HG03354 (cell line): Measurements from ENCODE around the gene AQP5.
"Not testable (repeated sequence)": the region's sequence is repeated elsewhere in the genome, so short reads cannot be mapped to it uniquely, and the experiment has no call there.

ENCODE experiments used
- ATAC-seq: cut with Tn5 transposase; IDR thresholded peaks from one replicate; pipeline ENCODE4 v1.9.1; 2021; ENCODE audit warnings: mild to moderate bottlenecking; ENCODE audit not compliant: unreplicated experiment, poor library complexity, severe bottlenecking

Gene AQP5

GRCh38 chr12:49974677-49975317 lies 13.1 kb downstream of the AQP5 start:
- no peak for ATAC-seq

- ATAC-seq: no peak
These were observed 13.7 kb downstream of the AQP5 start for GRCh38 chr12:49975318-49975761.

GRCh38 chr12:49976557-49976956 lies 14.9 kb downstream of the AQP5 start:
- ATAC-seq: no peak

GRCh38 chr12:49978125-49978524 lies 16.5 kb downstream of the AQP5 start:
- no peak for ATAC-seq

- no peak for ATAC-seq
These were observed 17.4 kb downstream of the AQP5 start for GRCh38 chr12:49979016-49979586.

GRCh38 chr12:49979791-49980190 lies 18.1 kb downstream of the AQP5 start:
- ATAC-seq: no peak

- no peak for ATAC-seq
These were observed 19.1 kb downstream of the AQP5 start for GRCh38 chr12:49980501-49981349.

- ATAC-seq: no peak
These were observed 20.8 kb downstream of the AQP5 start for GRCh38 chr12:49982246-49983087.

GRCh38 chr12:49983892-49984291 lies 22.2 kb downstream of the AQP5 start:
- no peak for ATAC-seq

- ATAC-seq: no peak
These were observed 23.0 kb downstream of the AQP5 start for GRCh38 chr12:49984476-49985359.

GRCh38 chr12:49985981-49986380 lies 24.3 kb downstream of the AQP5 start:
- ATAC-seq: no peak

GRCh38 chr12:49986476-49986875 lies 24.8 kb downstream of the AQP5 start:
- ATAC-seq: not testable (repeated sequence)

GRCh38 chr12:49987625-49988303 lies 26.1 kb downstream of the AQP5 start:
- ATAC-seq: no peak

- not testable (repeated sequence) for ATAC-seq
These were observed 27.7 kb downstream of the AQP5 start for GRCh38 chr12:49989400-49989799.

- no peak for ATAC-seq
These were observed 28.6 kb downstream of the AQP5 start for GRCh38 chr12:49990273-49990672.

GRCh38 chr12:49998453-49998852 lies 36.8 kb downstream of the AQP5 start:
- ATAC-seq: no peak

GRCh38 chr12:50003595-50003994 lies 41.9 kb downstream of the AQP5 start:
- ATAC-seq: no peak

- ATAC-seq: no peak
These were observed 43.0 kb downstream of the AQP5 start for GRCh38 chr12:50004696-50005095.
